Activated gamma-delta T cell treated with anti-CD3 and anti-CD28 coated beads, Interleukin-2, amount 50 U/mL, for 16 hours (primary cell): ENCODE measurements around the gene BEAN1.

Source experiments
- DNase-seq: peaks from one replicate; pipeline ENCODE4 v3.0.0-alpha.2; 2020; ENCODE audit warnings: low read depth

Gene BEAN1

GRCh38 chr16:66470556-66470955, 43.5 kb downstream of the BEAN1 start:
- DNase-seq: no peak

- no peak for DNase-seq
These were observed 44.2 kb downstream of the BEAN1 start for GRCh38 chr16:66471264-66471663.

- DNase-seq: no peak
These were observed 44.8 kb downstream of the BEAN1 start for GRCh38 chr16:66471716-66472393.

GRCh38 chr16:66473051-66473571, 46.0 kb downstream of the BEAN1 start:
- no peak for DNase-seq

- no peak for DNase-seq
These were observed 46.8 kb downstream of the BEAN1 start for GRCh38 chr16:66473654-66474519.

- DNase-seq: peak; percentile 46
These were observed 47.7 kb downstream of the BEAN1 start for GRCh38 chr16:66474750-66475199.

GRCh38 chr16:66475232-66475631, 48.1 kb downstream of the BEAN1 start:
- DNase-seq: no peak

- DNase-seq: no peak
These were observed 49.4 kb downstream of the BEAN1 start for GRCh38 chr16:66476328-66477027.

GRCh38 chr16:66477028-66477515, 50.0 kb downstream of the BEAN1 start:
- DNase-seq: no peak

GRCh38 chr16:66478733-66479511, 51.8 kb downstream of the BEAN1 start:
- peak; percentile 74 for DNase-seq

- DNase-seq: no peak
These were observed 52.7 kb downstream of the BEAN1 start for GRCh38 chr16:66479661-66480264.

- no peak for DNase-seq
These were observed 53.4 kb downstream of the BEAN1 start for GRCh38 chr16:66480265-66481080.

- no peak for DNase-seq
These were observed 54.2 kb downstream of the BEAN1 start for GRCh38 chr16:66481081-66481942.

- DNase-seq: no peak
These were observed 54.9 kb downstream of the BEAN1 start for GRCh38 chr16:66481943-66482390.

- peak; percentile 62 for DNase-seq
These were observed 56.8 kb downstream of the BEAN1 start for GRCh38 chr16:66483689-66484452.

GRCh38 chr16:66484453-66485213, 57.5 kb downstream of the BEAN1 start:
- DNase-seq: no peak

GRCh38 chr16:66485376-66485775, 58.3 kb downstream of the BEAN1 start:
- DNase-seq: no peak
